Measurements from ENCODE around the gene TMEM213.

TMEM213 gene

DNA sequence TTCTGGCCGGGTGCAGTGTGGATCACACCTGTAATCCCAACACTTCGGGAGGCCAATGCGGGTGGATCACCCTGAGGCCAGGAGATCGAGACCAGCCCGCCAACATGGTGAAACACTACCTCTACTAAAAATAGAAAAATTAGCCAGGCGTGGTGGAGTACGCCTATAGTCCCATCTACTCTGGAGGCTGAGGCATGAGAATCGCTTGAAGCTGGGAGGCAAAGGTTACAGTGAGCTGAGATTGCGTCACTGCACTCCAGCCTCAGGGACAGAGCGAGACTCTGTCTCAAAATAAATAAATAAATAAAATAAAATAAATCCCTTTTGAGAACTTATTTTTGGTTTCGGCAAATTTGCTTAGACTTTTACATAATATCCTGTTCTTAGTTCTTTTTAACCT is 31.5 kb downstream of the TMEM213 start:
- Histone ChIP-seq H3K9me3 (replicated peaks in 1 of 11) (peaks cover 15 to 22% (median 17%) of the 10 kb centered on the region in 11 experiments; a peak in 21 of 22 replicates), H3K4me1 (peaks cover 9 to 16% (median 13%) of the 10 kb centered on the region in 10 experiments; a peak in 19 of 20 replicates), H3K27ac (no peak overlapping the region), H3K4me3 (no peak overlapping the region), H3K36me3 (no peaks in the 10 kb centered on the region), H3K27me3 (no peaks in the 10 kb centered on the region), H3K4me2 (no peak overlapping the region), H3K9ac (no peak overlapping the region), H4K20me1 (no peaks in the 10 kb centered on the region)
- TF ChIP-seq Cebpa-rat (IDR thresholded peaks at IDR 0.05) = peak in 1 of 11 experiments; percentile 31; a peak in 1 of 22 replicates

DNA sequence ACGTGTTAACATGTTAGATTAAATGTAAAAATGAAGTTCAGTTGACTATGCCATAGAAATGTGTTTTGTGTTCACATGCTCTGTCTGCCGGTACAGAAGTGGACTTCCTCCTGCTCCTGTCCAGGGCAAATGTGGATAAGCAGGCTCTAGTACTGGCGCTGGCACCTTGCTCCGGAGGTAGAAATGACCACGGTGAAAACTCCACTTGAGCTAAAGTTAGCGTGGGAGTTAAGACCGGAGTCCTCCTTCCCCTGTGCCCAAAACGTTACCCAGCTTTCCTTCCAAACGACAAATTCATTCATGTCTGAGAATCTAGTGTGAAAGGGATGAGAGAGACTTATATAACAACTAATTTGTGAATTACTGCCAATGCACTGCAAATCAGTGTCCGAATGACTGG is 35.2 kb downstream of the TMEM213 start:
- Histone ChIP-seq H3K4me3 (no peak overlapping the region), H3K4me2 (peak overlapping the region in 10 of 11 experiments; percentile 24 to 55 (median 40); a peak in 9 of 22 replicates), H3K9me3 (replicated peaks in 1 of 11) (no peaks in the 10 kb centered on the region), H3K4me1 (peaks cover 9 to 18% (median 14%) of the 10 kb centered on the region in 10 experiments; a peak in 19 of 20 replicates), H3K9ac (no peak overlapping the region), H3K27me3 (no peaks in the 10 kb centered on the region), H4K20me1 (no peaks in the 10 kb centered on the region), H3K36me3 (peaks cover 4 to 31% (median 21%) of the 10 kb centered on the region in 11 experiments; a peak in 17 of 22 replicates), H3K27ac (no peak overlapping the region)
- TF ChIP-seq Cebpa-rat (IDR thresholded peaks at IDR 0.05) = no peak

DNA sequence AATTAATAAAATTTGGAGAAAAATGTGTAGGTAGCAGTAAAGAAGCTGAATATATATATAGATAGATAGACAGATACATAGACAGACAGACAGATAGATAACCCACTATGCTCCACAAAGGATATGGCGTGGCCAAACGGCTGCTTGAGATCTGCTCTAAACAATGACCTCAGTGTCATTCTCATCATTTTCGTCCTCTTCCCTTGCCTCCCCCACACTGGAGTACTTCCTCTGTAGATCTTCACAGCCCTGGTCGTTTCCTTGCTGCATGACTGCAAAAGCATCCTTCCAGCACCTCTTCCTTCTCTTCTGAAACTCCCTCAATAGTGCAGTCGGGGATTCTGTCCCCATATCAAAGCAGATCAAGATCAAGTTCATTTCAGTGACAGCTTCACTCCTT is 35.8 kb downstream of the TMEM213 start:
- Histone ChIP-seq H3K36me3 (peaks cover 7 to 37% (median 24%) of the 10 kb centered on the region in 11 experiments; a peak in 17 of 22 replicates), H3K4me2 (peak overlapping the region; percentile 19 to 55 (median 37); a peak in 20 of 22 replicates), H4K20me1 (no peaks in the 10 kb centered on the region), H3K4me1 (peaks cover 9 to 18% (median 14%) of the 10 kb centered on the region in 10 experiments; a peak in 19 of 20 replicates), H3K9ac (no peak overlapping the region), H3K27ac (no peak overlapping the region), H3K9me3 (replicated peaks in 1 of 11) (no peaks in the 10 kb centered on the region), H3K27me3 (no peaks in the 10 kb centered on the region), H3K4me3 (no peak overlapping the region)
- TF ChIP-seq Cebpa-rat (IDR thresholded peaks at IDR 0.05) = no peak

DNA sequence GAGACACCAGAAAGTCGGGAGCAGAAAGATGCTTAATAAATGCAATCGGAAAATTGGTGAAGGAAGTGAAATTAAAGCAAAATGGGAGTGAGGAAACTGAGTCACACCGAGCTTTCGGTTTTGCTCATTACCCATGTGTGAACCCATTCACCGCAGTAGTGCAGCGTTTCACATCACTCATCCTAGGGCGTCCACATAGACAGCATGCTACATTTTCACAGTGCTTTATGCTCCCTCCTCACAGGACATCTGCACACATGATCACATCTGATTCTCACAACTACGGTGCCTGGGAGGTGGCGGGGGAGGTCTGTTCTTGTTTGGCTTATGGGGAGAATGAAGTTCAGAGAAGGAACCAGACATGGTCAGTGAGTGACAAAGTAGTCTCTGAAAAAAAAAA is 36.8 kb downstream of the TMEM213 start:
- TF ChIP-seq Cebpa-rat (IDR thresholded peaks at IDR 0.05) = no peak
- Histone ChIP-seq H3K4me1 (peaks cover 9 to 18% (median 14%) of the 10 kb centered on the region in 10 experiments; a peak in 19 of 20 replicates), H3K9ac (no peak overlapping the region), H4K20me1 (no peaks in the 10 kb centered on the region), H3K27me3 (no peaks in the 10 kb centered on the region), H3K4me2 (peak overlapping the region in 2 of 11 experiments; percentile 46 to 49; a peak in 1 of 22 replicates), H3K9me3 (replicated peaks in 1 of 11) (no peaks in the 10 kb centered on the region), H3K4me3 (no peak overlapping the region), H3K36me3 (peaks cover 7 to 40% (median 24%) of the 10 kb centered on the region in 11 experiments; a peak in 17 of 22 replicates), H3K27ac (no peak overlapping the region)

DNA sequence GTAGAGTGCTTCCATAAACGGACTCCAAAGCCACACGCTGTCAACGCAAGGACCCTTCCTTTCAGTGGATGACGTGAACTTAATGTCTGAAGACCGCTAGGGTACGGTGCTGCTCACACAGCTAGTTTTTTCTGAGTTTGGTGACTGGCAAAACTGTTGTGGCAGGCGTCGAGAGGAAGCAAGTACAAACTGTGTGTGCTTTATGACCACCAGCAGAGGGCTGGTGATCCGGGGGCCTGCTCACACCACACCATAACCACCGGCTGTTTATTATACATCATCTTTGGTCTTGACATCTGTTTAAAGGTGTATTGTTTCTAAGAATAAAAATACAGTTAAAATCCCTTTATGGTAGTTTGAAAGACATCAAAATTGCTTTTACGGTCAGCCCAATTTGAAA is 37.3 kb downstream of the TMEM213 start:
- TF ChIP-seq Cebpa-rat (IDR thresholded peaks at IDR 0.05) = no peak
- H3K4me3 ChIP-seq = no peak overlapping the region
- no peak overlapping the region for H3K27ac ChIP-seq
- peaks cover 7 to 45% (median 28%) of the 10 kb centered on the region in 11 experiments; a peak in 21 of 22 replicates for H3K36me3 ChIP-seq
- peaks cover 9 to 18% (median 14%) of the 10 kb centered on the region in 10 experiments; a peak in 19 of 20 replicates for H3K4me1 ChIP-seq
- H3K27me3 ChIP-seq = no peaks in the 10 kb centered on the region
- no peaks in the 10 kb centered on the region for H3K9me3 ChIP-seq (replicated peaks in 1 of 11)
- H3K4me2 ChIP-seq = no peak overlapping the region
- H4K20me1 ChIP-seq = no peaks in the 10 kb centered on the region
- no peak overlapping the region for H3K9ac ChIP-seq

DNA sequence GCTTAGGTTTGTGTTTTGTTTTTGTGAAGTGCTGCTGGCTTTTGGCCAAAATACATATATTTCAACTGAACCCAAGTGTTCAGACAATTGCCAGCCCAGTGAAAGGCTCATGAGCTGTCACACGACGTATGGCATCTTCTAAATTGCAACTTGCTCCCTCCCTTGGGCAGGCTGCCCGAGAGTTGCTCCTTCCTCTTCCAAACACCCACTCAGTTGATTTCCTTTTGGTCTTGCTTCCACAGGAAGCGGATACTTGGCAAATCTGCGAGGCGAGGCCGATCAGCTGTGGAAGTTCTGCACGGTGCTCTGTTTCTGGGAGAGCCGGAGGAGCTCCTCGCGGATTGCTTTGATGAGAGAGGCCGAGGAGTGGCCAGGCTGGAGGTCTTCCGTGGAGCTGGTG is 39.8 kb downstream of the TMEM213 start:
- Histone ChIP-seq H3K9ac (no peak overlapping the region), H3K27me3 (no peaks in the 10 kb centered on the region)
- no peak for TF ChIP-seq Cebpa-rat (IDR thresholded peaks at IDR 0.05)

DNA sequence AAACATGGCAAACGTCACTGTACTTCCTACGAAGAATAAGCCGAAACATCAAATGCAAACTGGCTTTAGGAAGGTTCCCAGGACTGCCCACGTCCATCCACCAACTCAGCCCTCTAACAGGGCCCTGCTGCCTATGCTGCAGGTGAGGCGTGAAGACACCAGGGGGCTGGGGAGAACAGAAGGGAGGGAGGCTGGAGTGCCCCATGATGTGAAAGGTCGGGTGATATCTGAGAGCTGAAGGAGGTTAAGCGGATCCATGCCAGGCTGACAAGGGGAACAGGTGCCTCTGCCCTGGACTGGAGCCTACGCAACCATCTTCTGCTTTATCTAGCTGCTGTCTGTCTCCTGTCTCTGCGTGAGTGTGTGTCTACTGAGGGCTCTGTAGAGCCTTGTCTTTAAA is 40.4 kb downstream of the TMEM213 start:
- TF ChIP-seq Cebpa-rat (IDR thresholded peaks at IDR 0.05) = no peak
- Histone ChIP-seq H3K4me3 (no peak overlapping the region), H4K20me1 (no peaks in the 10 kb centered on the region), H3K27ac (no peak overlapping the region), H3K36me3 (peaks cover 15 to 70% (median 44%) of the 10 kb centered on the region in 11 experiments; a peak in 21 of 22 replicates), H3K27me3 (no peaks in the 10 kb centered on the region), H3K9me3 (replicated peaks in 1 of 11) (no peaks in the 10 kb centered on the region; a peak in 1 of 22 replicates), H3K4me1 (peaks cover 9 to 15% (median 12%) of the 10 kb centered on the region in 10 experiments; a peak in 19 of 20 replicates), H3K4me2 (no peak overlapping the region), H3K9ac (no peak overlapping the region)

More for the DNA sequence above, 39.8 kb downstream of the TMEM213 start:
- H3K4me2 ChIP-seq = peak overlapping the region in 1 of 11 experiments; percentile 21; a peak in 1 of 22 replicates
- H3K36me3 ChIP-seq = peaks cover 15 to 70% (median 40%) of the 10 kb centered on the region in 11 experiments; a peak in 21 of 22 replicates
- no peak overlapping the region for H3K27ac ChIP-seq
- no peak overlapping the region for H3K4me3 ChIP-seq
- H3K4me1 ChIP-seq = peaks cover 9 to 18% (median 14%) of the 10 kb centered on the region in 10 experiments; a peak in 19 of 20 replicates
- no peaks in the 10 kb centered on the region for H4K20me1 ChIP-seq
- no peaks in the 10 kb centered on the region; a peak in 1 of 22 replicates for H3K9me3 ChIP-seq (replicated peaks in 1 of 11)

DNA sequence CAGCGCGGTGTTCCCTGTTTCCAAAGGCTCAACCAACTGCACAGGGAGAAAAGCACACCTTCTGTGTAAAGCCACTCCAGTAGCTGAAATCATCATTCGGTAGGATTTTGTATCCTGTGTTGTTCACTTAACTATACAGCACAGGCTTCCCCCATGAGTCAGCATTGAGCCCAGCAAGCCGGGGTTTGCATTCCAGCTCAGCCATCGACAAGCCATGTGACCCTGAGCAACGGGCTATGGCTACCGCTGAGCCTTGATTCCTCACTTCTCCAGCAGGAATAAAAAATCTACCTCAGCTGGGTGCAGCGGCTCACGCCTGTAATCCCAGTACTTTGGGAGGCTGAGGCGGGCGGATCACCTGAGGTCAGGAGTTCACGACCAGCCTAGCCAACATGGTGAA is 44.3 kb downstream of the TMEM213 start:
- Histone ChIP-seq H3K4me1 (no peaks in the 10 kb centered on the region; a peak in 2 of 20 replicates), H3K36me3 (peaks cover 20 to 67% (median 41%) of the 10 kb centered on the region in 11 experiments), H3K4me3 (no peak overlapping the region), H3K9me3 (replicated peaks in 1 of 11) (peaks cover 0 to 7% (median 0%) of the 10 kb centered on the region in 11 experiments; a peak in 1 of 22 replicates), H3K27ac (no peak overlapping the region), H4K20me1 (no peaks in the 10 kb centered on the region), H3K4me2 (no peak overlapping the region), H3K27me3 (no peaks in the 10 kb centered on the region), H3K9ac (no peak overlapping the region)
- TF ChIP-seq Cebpa-rat (IDR thresholded peaks at IDR 0.05) = no peak

DNA sequence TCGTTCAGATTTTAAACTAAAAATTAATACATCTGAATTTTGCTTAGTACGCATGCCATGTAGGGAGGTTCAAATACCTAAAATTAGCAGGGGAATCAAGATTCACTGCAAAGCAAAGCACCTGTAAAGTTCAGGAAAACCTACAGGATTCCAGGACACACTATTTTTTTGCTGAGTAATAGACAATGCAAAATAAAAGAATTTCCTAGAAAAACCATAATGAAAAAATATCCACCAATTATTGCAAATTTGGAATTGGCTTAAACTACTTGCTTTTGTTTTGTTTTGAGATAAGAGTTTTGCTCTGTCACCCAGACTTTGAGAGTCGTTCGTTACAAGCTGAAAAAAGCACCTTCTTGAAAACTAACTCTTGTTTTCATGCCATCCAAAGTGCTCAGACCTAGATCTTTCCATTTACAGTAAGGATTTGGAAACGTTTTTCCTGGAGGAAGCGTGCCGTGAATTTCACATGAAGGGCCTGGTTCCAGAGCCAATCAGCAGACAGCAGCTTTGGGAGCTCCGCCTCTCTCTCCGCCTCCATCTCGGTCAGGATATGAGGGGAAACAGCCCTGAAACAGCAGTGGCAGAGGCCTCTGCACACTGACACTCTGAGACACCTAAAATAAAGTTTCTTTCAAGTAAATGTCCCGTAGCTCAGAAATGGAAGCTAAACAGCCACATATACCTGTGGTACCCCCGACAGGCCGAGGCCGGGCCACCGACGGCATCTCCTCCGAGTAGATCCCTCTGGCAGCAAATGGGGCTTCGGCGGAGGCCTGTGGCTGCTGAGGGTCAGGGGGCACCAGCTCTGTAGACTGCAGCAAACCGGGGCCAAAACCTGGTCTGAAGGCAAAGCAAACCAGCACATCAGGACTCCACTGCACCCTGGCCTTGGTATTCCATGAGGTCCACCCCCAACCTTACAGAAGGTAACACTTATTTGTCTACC is 46.1 kb downstream of the TMEM213 start:
- TF ChIP-seq Cebpa-rat (IDR thresholded peaks at IDR 0.05) = no peak
- H3K4me2 ChIP-seq = no peak overlapping the region

More for the DNA sequence above, 46.1 kb downstream of the TMEM213 start:
- Histone ChIP-seq H4K20me1 (no peaks in the 10 kb centered on the region), H3K36me3 (peaks cover 13 to 54% (median 29%) of the 10 kb centered on the region in 11 experiments), H3K9me3 (replicated peaks in 1 of 11) (peaks cover 0 to 7% (median 0%) of the 10 kb centered on the region in 11 experiments; a peak in 1 of 22 replicates), H3K27ac (no peak overlapping the region), H3K9ac (no peak overlapping the region), H3K4me1 (no peaks in the 10 kb centered on the region), H3K27me3 (no peaks in the 10 kb centered on the region), H3K4me3 (no peak overlapping the region)

All from BLaER1 treated with 17β-estradiol and CSF1 and Interleukin-3, amounts not matched to agents 10 nM and 100 nM (cell line).